Measurements from ENCODE around the gene RASGRP2.

Gene RASGRP2

GRCh38 chr11:64694821-64695365, 49.0 kb downstream of the RASGRP2 start:
- no peak for DNase-seq (ENCODE audit: low spot score)

- DNase-seq (ENCODE audit: low spot score), result no peak
Measured at GRCh38 chr11:64694026-64694755, 49.8 kb downstream of the RASGRP2 start.

- DNase-seq (ENCODE audit: low spot score), result no peak
Measured at GRCh38 chr11:64692764-64693331, 51.1 kb downstream of the RASGRP2 start.

GRCh38 chr11:64691543-64691942, 52.4 kb downstream of the RASGRP2 start:
- no peak for DNase-seq (ENCODE audit: low spot score)

- DNase-seq (ENCODE audit: low spot score), result no peak
Measured at GRCh38 chr11:64690235-64690634, 53.7 kb downstream of the RASGRP2 start.

- DNase-seq (ENCODE audit: low spot score), result peak; percentile 88
Measured at GRCh38 chr11:64688534-64688982, 55.4 kb downstream of the RASGRP2 start.

GRCh38 chr11:64687643-64688533, 56.1 kb downstream of the RASGRP2 start:
- DNase-seq (ENCODE audit: low spot score), result no peak

- no peak for DNase-seq (ENCODE audit: low spot score)
Measured at GRCh38 chr11:64687204-64687603, 56.7 kb downstream of the RASGRP2 start.

GRCh38 chr11:64686466-64687170, 57.3 kb downstream of the RASGRP2 start:
- no peak for DNase-seq (ENCODE audit: low spot score)

- no peak for DNase-seq (ENCODE audit: low spot score)
Measured at GRCh38 chr11:64685536-64685935, 58.4 kb downstream of the RASGRP2 start.

GRCh38 chr11:64684357-64684756, 59.6 kb downstream of the RASGRP2 start:
- DNase-seq (ENCODE audit: low spot score), result no peak

GRCh38 chr11:64681171-64681570, 62.8 kb downstream of the RASGRP2 start:
- DNase-seq (ENCODE audit: low spot score), result no peak

- peak; percentile 24 for DNase-seq (ENCODE audit: low spot score)
Measured at GRCh38 chr11:64679846-64680245, 64.1 kb downstream of the RASGRP2 start.

- no peak for DNase-seq (ENCODE audit: low spot score)
Measured at GRCh38 chr11:64677441-64678023, 66.4 kb downstream of the RASGRP2 start.
